ENCODE results near the gene GNG14. TPM values are rescaled to one million over a fixed set of nuclear protein-coding genes. Genes with fewer than 3 reads are reported as not detected.

Gene GNG14
- total and polyA plus RNA-seq, 2 of the 13 experiments (the other 11 are each of a cell fraction or from before 2014, with no cell fraction given), result not detected

DNA sequence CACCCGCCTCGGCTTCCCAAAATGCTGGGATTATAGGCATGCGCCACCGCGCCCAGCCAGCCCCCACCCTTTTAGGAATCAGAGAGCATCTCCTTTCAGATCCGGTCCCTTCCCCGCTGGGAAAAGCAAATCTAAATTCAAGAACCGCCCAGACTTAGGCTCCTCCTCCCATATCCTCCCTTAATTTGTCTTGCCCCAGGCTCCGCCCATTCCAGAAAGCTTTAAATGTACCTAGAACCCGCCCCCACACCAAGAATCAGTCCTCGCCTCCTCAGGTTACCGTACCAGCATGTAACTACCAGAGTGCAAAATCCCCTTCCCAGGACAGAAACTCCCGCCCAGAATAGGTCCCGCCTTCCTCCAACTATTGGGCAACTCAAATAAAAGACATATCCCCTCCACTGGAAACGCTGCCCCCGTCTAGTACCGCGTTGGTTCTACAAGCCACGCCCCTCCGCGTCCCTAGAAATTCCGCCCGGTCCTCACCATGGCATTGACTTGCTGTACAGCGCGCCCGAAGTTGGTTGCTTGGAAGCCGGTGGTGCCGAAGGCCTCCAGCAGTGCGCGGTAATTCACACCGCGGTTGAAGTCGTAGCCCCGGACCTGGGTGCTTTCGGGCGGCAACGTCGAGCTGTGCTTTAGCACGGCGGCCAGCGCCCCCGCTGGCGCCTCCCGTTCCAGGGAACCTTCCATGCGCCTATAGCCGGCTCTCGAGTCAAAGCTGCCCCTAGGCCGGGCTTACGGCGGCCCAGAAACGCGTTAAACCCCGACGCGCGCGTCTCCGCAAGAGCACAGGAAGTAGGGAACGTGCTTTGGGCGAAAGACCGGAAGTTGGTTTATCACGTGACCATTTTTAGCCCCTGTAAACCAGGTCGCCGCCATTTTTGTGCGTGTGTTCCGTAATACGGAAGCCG is 6.5 kb upstream of the GNG14 start, which contains the start of gene DHPS (continued):
- 0 out of 2 replicates have a peak, but pooled peaks have one; percentile 61 for TF ChIP-seq HOXD1 (CRISPR knock-in tag; IDR thresholded peaks at IDR 0.05)
- peak; percentile 15; the same call in 1 of the 2 replicates for TF ChIP-seq HNF4A (CRISPR knock-in tag; IDR thresholded peaks at IDR 0.05)
- no peak for TF ChIP-seq ZNF724P (CRISPR knock-in tag; IDR thresholded peaks at IDR 0.05; ENCODE audit: borderline replicate concordance)
- no peak for TF ChIP-seq PTBP1 (IDR thresholded peaks at IDR 0.05; ENCODE audit: low read depth, low read length, poor library complexity, severe bottlenecking)
- peak; percentile 70; the same call in 1 of the 2 replicates for TF ChIP-seq ZNF816 (CRISPR knock-in tag; IDR thresholded peaks at IDR 0.05; ENCODE audit: borderline replicate concordance)
- TF ChIP-seq ZNF432 (CRISPR knock-in tag; IDR thresholded peaks at IDR 0.05; ENCODE audit: borderline replicate concordance), result no peak
- TF ChIP-seq JUN (CRISPR knock-in tag; IDR thresholded peaks at IDR 0.05), result peak; percentile 57
- no peak for TF ChIP-seq MIER2 (CRISPR knock-in tag; IDR thresholded peaks at IDR 0.05)
- 0 out of 2 replicates have a peak, but pooled peaks have one; percentile 35 for TF ChIP-seq ZNF235 (CRISPR knock-in tag; IDR thresholded peaks at IDR 0.05; ENCODE audit: borderline replicate concordance)
- TF ChIP-seq, protein P1, sequence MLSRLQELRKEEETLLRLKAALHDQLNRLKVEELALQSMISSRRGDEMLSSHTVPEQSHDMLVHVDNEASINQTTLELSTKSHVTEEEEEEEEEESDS (CRISPR knock-in tag; IDR thresholded peaks at IDR 0.05; ENCODE audit: borderline replicate concordance), result no peak
- TF ChIP-seq, protein P2, sequence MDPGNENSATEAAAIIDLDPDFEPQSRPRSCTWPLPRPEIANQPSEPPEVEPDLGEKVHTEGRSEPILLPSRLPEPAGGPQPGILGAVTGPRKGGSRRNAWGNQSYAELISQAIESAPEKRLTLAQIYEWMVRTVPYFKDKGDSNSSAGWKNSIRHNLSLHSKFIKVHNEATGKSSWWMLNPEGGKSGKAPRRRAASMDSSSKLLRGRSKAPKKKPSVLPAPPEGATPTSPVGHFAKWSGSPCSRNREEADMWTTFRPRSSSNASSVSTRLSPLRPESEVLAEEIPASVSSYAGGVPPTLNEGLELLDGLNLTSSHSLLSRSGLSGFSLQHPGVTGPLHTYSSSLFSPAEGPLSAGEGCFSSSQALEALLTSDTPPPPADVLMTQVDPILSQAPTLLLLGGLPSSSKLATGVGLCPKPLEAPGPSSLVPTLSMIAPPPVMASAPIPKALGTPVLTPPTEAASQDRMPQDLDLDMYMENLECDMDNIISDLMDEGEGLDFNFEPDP (CRISPR knock-in tag; conservative IDR thresholded peaks at IDR 0.05), result no peak
- peak; percentile 16 for TF ChIP-seq ZNF781 (CRISPR knock-in tag; IDR thresholded peaks at IDR 0.05; ENCODE audit: borderline replicate concordance, not compliant biosample characterization)
- TF ChIP-seq, protein P3, sequence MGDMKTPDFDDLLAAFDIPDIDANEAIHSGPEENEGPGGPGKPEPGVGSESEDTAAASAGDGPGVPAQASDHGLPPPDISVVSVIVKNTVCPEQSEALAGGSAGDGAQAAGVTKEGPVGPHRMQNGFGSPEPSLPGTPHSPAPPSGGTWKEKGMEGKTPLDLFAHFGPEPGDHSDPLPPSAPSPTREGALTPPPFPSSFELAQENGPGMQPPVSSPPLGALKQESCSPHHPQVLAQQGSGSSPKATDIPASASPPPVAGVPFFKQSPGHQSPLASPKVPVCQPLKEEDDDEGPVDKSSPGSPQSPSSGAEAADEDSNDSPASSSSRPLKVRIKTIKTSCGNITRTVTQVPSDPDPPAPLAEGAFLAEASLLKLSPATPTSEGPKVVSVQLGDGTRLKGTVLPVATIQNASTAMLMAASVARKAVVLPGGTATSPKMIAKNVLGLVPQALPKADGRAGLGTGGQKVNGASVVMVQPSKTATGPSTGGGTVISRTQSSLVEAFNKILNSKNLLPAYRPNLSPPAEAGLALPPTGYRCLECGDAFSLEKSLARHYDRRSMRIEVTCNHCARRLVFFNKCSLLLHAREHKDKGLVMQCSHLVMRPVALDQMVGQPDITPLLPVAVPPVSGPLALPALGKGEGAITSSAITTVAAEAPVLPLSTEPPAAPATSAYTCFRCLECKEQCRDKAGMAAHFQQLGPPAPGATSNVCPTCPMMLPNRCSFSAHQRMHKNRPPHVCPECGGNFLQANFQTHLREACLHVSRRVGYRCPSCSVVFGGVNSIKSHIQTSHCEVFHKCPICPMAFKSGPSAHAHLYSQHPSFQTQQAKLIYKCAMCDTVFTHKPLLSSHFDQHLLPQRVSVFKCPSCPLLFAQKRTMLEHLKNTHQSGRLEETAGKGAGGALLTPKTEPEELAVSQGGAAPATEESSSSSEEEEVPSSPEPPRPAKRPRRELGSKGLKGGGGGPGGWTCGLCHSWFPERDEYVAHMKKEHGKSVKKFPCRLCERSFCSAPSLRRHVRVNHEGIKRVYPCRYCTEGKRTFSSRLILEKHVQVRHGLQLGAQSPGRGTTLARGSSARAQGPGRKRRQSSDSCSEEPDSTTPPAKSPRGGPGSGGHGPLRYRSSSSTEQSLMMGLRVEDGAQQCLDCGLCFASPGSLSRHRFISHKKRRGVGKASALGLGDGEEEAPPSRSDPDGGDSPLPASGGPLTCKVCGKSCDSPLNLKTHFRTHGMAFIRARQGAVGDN (CRISPR knock-in tag; IDR thresholded peaks at IDR 0.05), result peak; percentile 95
- TF ChIP-seq HOXA9 (CRISPR knock-in tag; IDR thresholded peaks at IDR 0.05; ENCODE audit: borderline replicate concordance), result no peak
- TF ChIP-seq ZNF136 (CRISPR knock-in tag; IDR thresholded peaks at IDR 0.05; ENCODE audit: low read depth), result peak; percentile 84; the same call in 1 of the 2 replicates
- TF ChIP-seq MIER3 (CRISPR knock-in tag; IDR thresholded peaks at IDR 0.05; ENCODE audit: borderline replicate concordance), result 0 out of 2 replicates have a peak, but pooled peaks have one; percentile 25
- TF ChIP-seq ZNF234 (CRISPR knock-in tag; conservative IDR thresholded peaks at IDR 0.05), result no peak; the same call in 1 of the 2 replicates
- TF ChIP-seq ZNF891 (CRISPR knock-in tag; IDR thresholded peaks at IDR 0.05), result peak; percentile 79; the same call in 1 of the 2 replicates
- TF ChIP-seq PCBP2 (optimal IDR thresholded peaks at IDR 0.05; ENCODE audit: low read depth, low read length, poor library complexity, severe bottlenecking), result no peak
- TF ChIP-seq, protein P4, sequence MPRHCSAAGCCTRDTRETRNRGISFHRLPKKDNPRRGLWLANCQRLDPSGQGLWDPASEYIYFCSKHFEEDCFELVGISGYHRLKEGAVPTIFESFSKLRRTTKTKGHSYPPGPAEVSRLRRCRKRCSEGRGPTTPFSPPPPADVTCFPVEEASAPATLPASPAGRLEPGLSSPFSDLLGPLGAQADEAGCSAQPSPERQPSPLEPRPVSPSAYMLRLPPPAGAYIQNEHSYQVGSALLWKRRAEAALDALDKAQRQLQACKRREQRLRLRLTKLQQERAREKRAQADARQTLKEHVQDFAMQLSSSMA (CRISPR knock-in tag; IDR thresholded peaks at IDR 0.05), result no peak
- no peak for TF ChIP-seq ZBTB7B (CRISPR knock-in tag; IDR thresholded peaks at IDR 0.05)
